ENCODE measurements around the gene ANKRD10.
"Not testable (repeated sequence)": the region's sequence is repeated elsewhere in the genome, so short reads cannot be mapped to it uniquely, and the experiment has no call there.

Gene ANKRD10

DNA sequence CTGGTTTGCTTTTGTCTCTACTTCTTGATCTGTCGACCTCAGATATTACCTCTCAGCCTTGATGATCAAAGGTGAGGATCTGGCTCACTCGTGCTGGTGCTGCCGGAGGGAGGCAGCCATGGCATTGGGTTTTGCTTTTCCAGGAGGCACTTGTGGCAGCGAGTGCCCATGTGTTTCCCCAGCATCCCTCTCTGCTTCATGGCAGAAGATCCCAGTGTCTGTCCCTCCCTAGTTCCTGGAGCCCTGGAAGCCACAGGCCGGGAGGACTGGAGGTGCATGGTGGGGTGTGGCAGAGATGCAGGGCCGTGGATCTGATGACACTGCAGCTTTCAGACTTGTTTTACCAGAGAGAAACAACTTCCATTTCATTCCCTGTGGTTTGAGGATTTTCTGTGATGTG is 47.5 kb downstream of the ANKRD10 start:
- no peak for DNase-seq (ENCODE audit: low read depth in 2 of 3, low spot score in 1 of 3)

- no peak for DNase-seq (ENCODE audit: low read depth in 2 of 3, low spot score in 1 of 3)
Measured at GRCh38 chr13:110866491-110867170, 48.2 kb downstream of the ANKRD10 start.

DNA sequence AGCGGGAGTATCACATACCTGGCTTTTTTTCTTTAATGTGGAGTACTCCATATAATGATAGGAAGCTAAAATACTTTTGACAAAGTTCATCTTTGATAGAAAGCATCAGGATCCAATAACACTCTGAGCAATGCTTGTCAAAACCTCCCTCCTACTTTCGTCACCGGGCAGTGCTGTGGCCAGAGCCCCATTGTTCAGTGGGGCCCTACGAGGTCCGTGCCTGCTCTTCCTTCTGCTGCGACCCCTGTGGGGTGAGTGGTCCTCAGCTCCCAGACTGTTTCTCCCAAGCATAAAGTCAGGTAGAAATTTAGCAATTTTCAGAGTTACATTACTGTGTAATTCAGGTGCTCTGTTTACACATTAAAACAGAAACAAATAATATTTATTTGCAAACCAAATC is 51.2 kb downstream of the ANKRD10 start:
- DNase-seq (ENCODE audit: low read depth in 2 of 3, low spot score in 1 of 3), result no peak

DNA sequence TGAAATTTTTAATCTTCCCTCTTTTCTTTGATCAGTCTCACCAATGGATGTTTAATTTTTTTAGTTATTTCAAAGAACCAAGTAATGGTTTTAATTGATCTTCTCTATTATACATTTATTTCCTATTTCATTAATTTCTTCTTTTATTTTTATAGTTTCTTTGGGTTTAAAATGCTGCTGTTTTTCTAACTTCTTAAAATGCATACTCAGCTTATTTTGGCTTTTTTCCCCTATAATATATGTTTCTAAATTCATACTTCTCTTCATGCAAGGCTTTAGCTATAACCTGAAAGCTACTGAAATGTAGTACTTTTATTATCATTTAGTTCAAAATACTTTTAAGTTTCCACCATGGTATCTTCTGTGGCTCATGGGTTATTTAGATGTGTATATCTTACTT is 53.9 kb downstream of the ANKRD10 start:
- DNase-seq (ENCODE audit: low read depth in 2 of 3, low spot score in 1 of 3), result no peak

DNA sequence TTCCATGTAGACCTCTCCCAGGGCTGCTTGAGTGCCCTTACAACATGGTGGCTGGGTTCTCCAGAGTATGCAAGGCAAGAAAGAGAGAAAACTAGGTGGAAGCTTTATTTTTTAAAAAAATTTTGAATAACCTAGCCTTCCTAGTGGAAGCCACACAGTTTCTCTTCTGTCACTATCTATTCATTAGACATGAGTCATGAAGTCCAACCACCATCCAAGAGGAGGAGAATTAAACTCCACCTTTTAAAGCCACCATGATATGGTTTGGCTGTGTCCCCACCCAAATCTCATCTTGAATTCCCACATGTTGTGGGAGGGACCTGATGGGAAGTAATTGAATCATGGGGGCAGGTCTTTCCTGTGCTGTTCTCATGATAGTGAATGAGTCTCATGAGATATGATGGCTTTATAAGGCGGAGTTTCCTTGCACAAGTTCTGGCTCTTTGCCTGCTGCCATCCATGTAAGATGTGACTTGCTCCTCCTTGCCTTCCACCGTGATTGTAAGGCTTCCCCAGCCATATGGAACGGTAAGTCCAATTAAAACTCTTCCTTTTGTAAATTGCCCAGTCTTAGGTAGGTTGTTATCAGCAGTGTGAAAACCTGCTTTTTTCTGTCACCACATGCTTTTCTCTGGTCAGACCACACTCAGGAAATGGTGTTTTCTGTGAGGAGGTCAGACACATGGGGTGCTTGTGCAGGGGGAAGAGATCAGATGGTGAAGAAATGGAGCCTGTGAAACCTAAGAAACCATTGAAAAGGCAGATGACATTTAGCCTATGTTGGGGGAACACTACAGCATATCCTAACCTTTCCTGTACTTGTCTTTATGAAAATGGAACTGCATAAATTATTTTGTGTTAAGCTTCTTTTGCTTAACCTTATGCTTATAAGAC is 57.7 kb downstream of the ANKRD10 start:
- DNase-seq (ENCODE audit: low read depth in 2 of 3, low spot score in 1 of 3), result no peak

DNA sequence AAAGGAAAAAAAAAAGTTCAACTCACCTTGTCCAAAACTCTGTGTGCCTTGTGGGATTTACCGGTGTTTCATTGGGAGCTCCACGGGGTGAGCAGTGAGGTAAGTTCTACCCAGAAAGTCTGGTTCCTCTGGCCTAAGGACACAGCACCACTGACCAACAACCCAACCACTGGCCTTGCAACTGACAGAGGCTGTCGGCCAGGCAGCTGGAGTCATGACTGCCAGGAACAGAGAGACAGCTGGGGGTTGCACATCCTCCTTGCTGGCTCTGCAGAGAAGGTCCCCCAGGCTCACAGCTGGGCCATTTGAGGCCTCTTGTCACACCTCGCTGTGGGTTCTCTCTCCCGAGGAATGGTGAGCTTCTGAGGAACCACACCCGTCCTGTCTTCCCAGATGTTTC is 59.5 kb downstream of the ANKRD10 start:
- DNase-seq (ENCODE audit: low read depth in 2 of 3, low spot score in 1 of 3), result no peak

GRCh38 chr13:110854866-110855265 is 60.0 kb downstream of the ANKRD10 start:
- no peak for DNase-seq (ENCODE audit: low read depth in 2 of 3, low spot score in 1 of 3)

DNA sequence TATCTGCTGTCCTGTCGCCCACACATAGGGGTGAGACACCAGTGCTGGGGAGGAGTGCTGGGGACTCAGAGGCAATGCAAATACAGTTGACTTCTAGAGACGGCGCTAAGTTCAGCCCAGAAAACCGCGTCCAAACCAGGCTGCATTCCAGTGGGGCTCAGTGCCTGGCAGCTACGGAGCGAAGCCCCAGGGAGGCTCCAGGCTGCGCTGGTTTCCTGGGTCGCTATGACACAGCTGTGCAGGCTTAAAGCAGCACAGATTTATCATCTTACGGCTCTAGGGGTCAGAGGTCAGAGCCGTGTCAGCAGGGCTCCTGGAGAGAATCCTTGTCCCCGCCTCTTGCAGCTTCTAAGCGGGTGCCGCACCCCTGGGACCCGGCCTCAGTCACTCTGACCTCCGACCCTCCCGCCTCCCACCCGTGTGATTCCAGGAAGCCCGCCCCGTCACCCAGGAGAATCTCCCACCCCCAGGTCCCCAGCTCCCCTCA is 61.6 kb downstream of the ANKRD10 start:
- DNase-seq (ENCODE audit: low read depth in 2 of 3, low spot score in 1 of 3), result no peak

GRCh38 chr13:110850840-110851239 is 64.0 kb downstream of the ANKRD10 start:
- no peak for DNase-seq (ENCODE audit: low read depth in 2 of 3, low spot score in 1 of 3)

- no peak for DNase-seq (ENCODE audit: low read depth in 2 of 3, low spot score in 1 of 3)
Measured at GRCh38 chr13:110850006-110850405, 64.9 kb downstream of the ANKRD10 start.

DNA sequence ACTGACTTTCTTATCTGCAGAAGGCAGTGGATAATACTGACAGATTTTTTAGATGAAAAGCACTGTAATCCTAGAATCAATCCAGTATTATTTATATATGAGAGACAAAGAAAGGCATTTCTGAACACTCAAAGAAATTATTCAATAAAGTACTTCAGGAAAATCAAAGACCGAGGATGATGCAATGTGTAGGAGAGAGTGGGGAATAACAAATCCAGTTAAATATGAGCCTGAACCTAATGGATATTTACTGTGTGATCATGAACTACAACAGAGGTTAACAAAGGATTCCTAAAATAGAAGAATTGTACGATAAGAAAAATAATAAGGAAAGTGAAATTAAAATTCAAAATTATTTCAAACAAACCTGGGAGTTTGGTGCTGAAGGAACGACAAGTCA is 69.3 kb downstream of the ANKRD10 start:
- DNase-seq (ENCODE audit: low read depth in 2 of 3, low spot score in 1 of 3), result no peak

DNA sequence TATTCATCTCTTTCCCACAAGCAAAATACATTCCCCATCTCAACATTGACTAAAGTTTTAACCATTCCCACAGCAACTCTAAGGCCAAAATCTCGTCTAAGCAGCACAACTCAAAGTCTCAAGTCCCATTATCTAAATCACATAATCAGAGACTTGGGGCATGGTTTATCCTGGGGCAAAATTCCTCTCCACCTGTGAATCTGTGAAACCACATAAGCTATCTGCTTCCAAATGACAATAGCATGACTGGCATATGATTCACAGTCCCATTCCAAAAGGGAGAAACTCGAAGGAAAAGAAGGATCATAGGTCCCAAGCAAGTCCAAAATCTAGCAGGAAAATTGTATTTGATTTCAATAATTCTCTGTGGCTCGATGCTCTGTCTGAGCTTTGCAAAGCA is 73.0 kb downstream of the ANKRD10 start:
- DNase-seq (ENCODE audit: low read depth in 2 of 3, low spot score in 1 of 3), result no peak

GRCh38 chr13:110841406-110841805 is 73.5 kb downstream of the ANKRD10 start:
- no peak for DNase-seq (ENCODE audit: low read depth in 2 of 3, low spot score in 1 of 3)

- DNase-seq (ENCODE audit: low read depth in 2 of 3, low spot score in 1 of 3), result no peak
Measured at GRCh38 chr13:110838867-110839538, 75.9 kb downstream of the ANKRD10 start.

DNA sequence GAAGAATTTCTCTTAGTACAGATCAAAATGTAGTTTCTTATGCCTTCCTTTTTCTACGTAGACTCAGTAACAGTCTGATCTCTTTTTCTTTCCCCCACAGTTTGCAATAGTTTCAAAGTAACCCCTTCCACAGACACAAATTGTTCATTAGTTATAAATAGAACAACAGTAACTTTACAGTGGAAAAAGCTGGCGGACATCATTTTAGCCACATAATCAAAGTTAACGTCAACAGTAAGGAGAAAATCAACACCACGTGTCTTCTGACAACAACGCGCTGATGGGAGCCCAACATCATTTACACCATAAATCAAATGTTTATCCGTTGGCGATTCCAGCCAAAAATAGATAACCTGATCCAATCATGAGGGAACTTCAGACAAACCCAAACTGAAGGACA is 76.8 kb downstream of the ANKRD10 start:
- DNase-seq (ENCODE audit: low read depth in 2 of 3, low spot score in 1 of 3), result no peak

GRCh38 chr13:110837397-110838061 is 77.3 kb downstream of the ANKRD10 start:
- not testable (repeated sequence) for DNase-seq (ENCODE audit: low read depth in 2 of 3, low spot score in 1 of 3)

- no peak for DNase-seq (ENCODE audit: low read depth in 2 of 3, low spot score in 1 of 3)
Measured at GRCh38 chr13:110836605-110836903, 78.3 kb downstream of the ANKRD10 start.

DNA sequence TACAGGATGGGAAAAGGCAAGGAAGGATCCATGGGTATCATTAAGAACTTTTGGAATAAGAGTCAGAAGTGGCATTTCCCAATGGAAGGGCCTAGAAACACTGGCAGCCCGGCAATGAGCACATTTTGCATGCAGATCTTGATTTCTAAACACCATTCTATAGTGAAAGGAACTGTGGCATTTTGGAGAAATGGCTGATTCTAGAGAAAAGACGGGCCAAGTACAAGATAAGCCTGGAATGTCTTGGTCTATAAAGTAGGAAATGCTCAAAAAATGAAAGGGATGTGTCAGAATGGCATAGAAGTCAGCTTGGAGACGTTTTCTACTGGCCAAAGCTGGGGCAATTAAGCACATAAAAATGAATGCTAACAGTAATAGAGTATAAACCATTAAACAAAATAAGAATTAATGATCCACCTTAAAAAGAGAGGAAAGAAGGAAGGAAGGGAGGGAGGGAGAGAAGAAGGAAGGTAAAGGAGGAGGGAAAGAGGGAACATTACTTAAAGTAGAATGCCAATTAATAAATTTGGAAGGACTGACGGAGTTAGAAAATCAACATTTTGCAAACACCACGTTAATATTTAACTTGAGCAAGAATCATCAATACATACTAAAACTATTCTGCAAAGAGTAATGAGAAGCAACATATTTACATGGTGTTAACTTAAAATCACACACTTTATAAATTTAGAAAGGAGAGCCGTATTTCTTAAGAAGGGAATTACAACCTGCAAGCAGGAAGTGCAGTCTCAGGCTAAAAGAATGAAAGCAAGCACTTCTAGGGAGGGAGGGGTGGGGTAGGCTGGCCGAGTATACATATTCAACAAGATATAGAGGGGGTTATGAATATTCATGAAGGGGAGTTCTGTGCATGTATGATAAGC is 78.9 kb downstream of the ANKRD10 start:
- no peak for DNase-seq (ENCODE audit: low read depth in 2 of 3, low spot score in 1 of 3)

DNA sequence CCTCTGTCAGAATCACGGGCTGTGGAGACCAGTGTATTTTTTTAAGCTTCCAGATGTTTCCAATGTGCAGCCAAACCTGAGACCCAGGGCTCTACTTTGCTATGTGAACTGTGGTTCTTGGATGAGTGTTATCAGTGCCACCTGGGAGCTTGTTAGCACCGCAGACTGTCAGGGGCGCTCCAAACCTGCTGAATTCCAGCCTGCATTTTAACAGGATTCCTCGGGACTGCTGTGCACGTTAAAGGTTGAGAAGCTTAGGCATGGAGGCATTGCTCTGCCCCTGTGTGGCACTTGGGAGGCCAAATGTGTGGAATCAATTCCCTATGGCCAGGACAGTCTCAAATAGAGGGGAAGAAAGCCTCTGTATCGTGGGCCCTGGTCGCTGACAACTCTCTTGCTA is 80.3 kb downstream of the ANKRD10 start:
- no peak for DNase-seq (ENCODE audit: low read depth in 2 of 3, low spot score in 1 of 3)

- DNase-seq (ENCODE audit: low read depth in 2 of 3, low spot score in 1 of 3), result no peak
Measured at GRCh38 chr13:110832531-110832930, 82.3 kb downstream of the ANKRD10 start.

DNA sequence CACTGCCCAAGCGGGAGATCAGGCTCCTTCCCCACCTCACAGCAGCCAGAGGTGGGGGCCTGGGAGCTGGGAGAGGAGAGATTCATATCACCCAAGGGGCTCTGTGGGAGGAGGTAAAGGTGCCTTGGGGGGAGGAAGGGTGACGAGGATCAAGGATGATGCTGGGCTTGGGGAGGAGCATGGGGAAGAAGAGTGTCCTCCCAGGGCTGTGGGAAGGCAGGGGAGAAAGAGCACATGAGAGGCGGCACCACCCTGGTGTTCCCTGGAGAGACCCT is 82.7 kb downstream of the ANKRD10 start:
- DNase-seq (ENCODE audit: low read depth in 2 of 3, low spot score in 1 of 3), result no peak
